K562 (cell line): ENCODE measurements around the gene PLEKHA8. TPM values are rescaled to one million over a fixed set of nuclear protein-coding genes. Genes with fewer than 3 reads are reported as not detected.

Experiments
- ATAC-seq: fragments of 200-7000 bp; cut with Tn5 transposase; 3 replicates; pipeline ENCODE4 v1.9.1; 2020; ENCODE audit warnings: moderate library complexity
- BruUV-seq: library from RNA; stranded (reverse); fragments of 400-500 nt; replicated peaks from 2 replicates; lab custom pipeline; 2021; lab: Mats Ljungman, UMichigan
- CTCF ChIA-PET: fragments of 300-600 bp; formaldehyde crosslinking; extraction: SDS; loops from one replicate; lab custom pipeline; 2021; ENCODE audit warnings: low intra/inter-chr PET ratio; lab: Yijun Ruan, JAX
- POLR2A ChIA-PET: fragments of 300-600, 350-650 bp; sonication (Branson Sonifier 250); formaldehyde crosslinking; extraction: SDS; loops from one replicate; lab custom pipeline; 2021; ENCODE audit warnings: antibody characterized with exemption, inconsistent platforms; lab: Yijun Ruan, JAX
- DNase-seq, 4 experiments: peaks; one replicate each; pipeline versions ENCODE4 v3.0.0 to v3.0.0-alpha.2; 2011 to 2018; ENCODE audit warnings: low spot score in 3 of 4, mixed read lengths in 3 of 4; ENCODE audit errors: extremely low read depth in 1 of 4
- FAIRE-seq: peaks from 2 replicates; lab custom pipeline; 2011; peaks lifted over from hg19 to GRCh38; lab: Jason Lieb, UNC
- H2AFZ ChIP-seq: 2 replicates; pipeline ENCODE4 v1.6.0; 2011; ENCODE audit warnings: low read depth, low read length, control low read depth, inconsistent platforms
- H3K27ac ChIP-seq: fragments of 200-600 bp; 3 replicates; pipeline ENCODE4 v1.8.0; 2011; ENCODE audit warnings: low read depth, mild to moderate bottlenecking, control low read depth, inconsistent platforms, low read length, moderate library complexity, mixed read lengths; ENCODE audit errors: extremely low read depth
- H3K27me3 ChIP-seq, 2 experiments: fragments of 300-600 bp in 1 of 2; 2 replicates in 1 of 2; 3 replicates in 1 of 2; pipeline versions ENCODE4 v1.6.0 to v1.8.0; 2011; ENCODE audit warnings: inconsistent platforms in 2 of 2, low read length in 2 of 2, mild to moderate bottlenecking in 1 of 2, mixed read lengths in 1 of 2, moderate library complexity in 1 of 2; ENCODE audit not compliant: control insufficient read depth in 2 of 2, insufficient read depth in 2 of 2
- H3K36me3 ChIP-seq: fragments of 300-600 bp; 3 replicates; pipeline ENCODE4 v1.8.0; 2011; ENCODE audit warnings: mild to moderate bottlenecking, low read length, inconsistent platforms; ENCODE audit not compliant: control insufficient read depth, insufficient read depth
- H3K4me1 ChIP-seq, 2 experiments: fragments of 200-600 bp in 1 of 2; replicated peaks in 1 of 2; 2 replicates in 1 of 2; 3 replicates in 1 of 2; pipeline versions ENCODE4 v1.5.1 to v1.8.0; 2011; ENCODE audit warnings: inconsistent platforms in 2 of 2, low read length in 2 of 2, mild to moderate bottlenecking in 1 of 2, mixed read lengths in 1 of 2, moderate library complexity in 1 of 2; ENCODE audit not compliant: control insufficient read depth in 2 of 2, insufficient read depth in 2 of 2
- H3K4me2 ChIP-seq: 2 replicates; pipeline ENCODE4 v1.6.1; 2011; ENCODE audit warnings: low read length, control low read depth, inconsistent platforms, mixed read lengths; ENCODE audit not compliant: insufficient read depth
- H3K4me3 ChIP-seq: fragments of 200-600 bp; sonication (generic), shearing (Covaris generic); 2 replicates; pipeline ENCODE4 v1.5.1; 2016; ENCODE audit warnings: control low read depth, inconsistent platforms
- H3K79me2 ChIP-seq: fragments of 200-600 bp; 3 replicates; pipeline ENCODE4 v1.8.0; 2011; ENCODE audit warnings: low read length, inconsistent platforms; ENCODE audit not compliant: control insufficient read depth, insufficient read depth
- H3K9ac ChIP-seq, 2 experiments: 2 replicates each; pipeline versions ENCODE4 v1.6.0 to v1.6.1; 2011; ENCODE audit warnings: low read depth in 2 of 2, low read length in 2 of 2, control low read depth in 1 of 2, inconsistent platforms in 1 of 2, mild to moderate bottlenecking in 1 of 2, mixed read lengths in 1 of 2; ENCODE audit not compliant: insufficient read depth in 1 of 2
- H3K9me1 ChIP-seq: one replicate; pipeline ENCODE4 v1.6.0; 2011; ENCODE audit warnings: inconsistent platforms, mild to moderate bottlenecking, low read length, moderate library complexity; ENCODE audit not compliant: control insufficient read depth, insufficient read depth
- H3K9me3 ChIP-seq: replicated peaks from 2 replicates; pipeline ENCODE4 v1.5.1; 2011; ENCODE audit warnings: low read depth, low read length, inconsistent platforms; ENCODE audit not compliant: control insufficient read depth, insufficient read depth
- H4K20me1 ChIP-seq: replicated peaks from 2 replicates; pipeline ENCODE4 v1.6.1; 2011; ENCODE audit warnings: low read length, inconsistent platforms, mixed read lengths; ENCODE audit not compliant: control insufficient read depth, insufficient read depth
- CHD2 ChIP-seq: IDR thresholded peaks from 2 replicates; pipeline ENCODE4 v1.6.1; 2011; ENCODE audit warnings: low read depth, low read length
- HNRNPH1 ChIP-seq: fragments of 200-400 bp; formaldehyde crosslinking; optimal IDR thresholded peaks from 2 replicates; pipeline ENCODE3; 2017; ENCODE audit warnings: low read depth, mild to moderate bottlenecking, low read length, moderate library complexity
- MTA1 ChIP-seq: fragments of 450-650 bp; IDR thresholded peaks from 2 replicates; pipeline ENCODE4 v1.6.1; 2017; ENCODE audit warnings: borderline replicate concordance
- PRPF4 ChIP-seq: fragments of 200-400 bp; formaldehyde crosslinking; IDR thresholded peaks from one replicate; pipeline ENCODE4 v1.6.1; 2017; ENCODE audit warnings: low read length, low read depth, mild to moderate bottlenecking; ENCODE audit not compliant: insufficient read depth, poor library complexity, severe bottlenecking
- SP1 ChIP-seq: sonication (generic); formaldehyde crosslinking; IDR thresholded peaks from 2 replicates; pipeline ENCODE4 v1.8.1; 2022; ENCODE audit warnings: mild to moderate bottlenecking, missing genetic modification reagents
- STAT5B ChIP-seq: fragments of 250-450 bp; sonication (Bioruptor Pico); IDR thresholded peaks from 2 replicates; pipeline ENCODE4 v1.8.0; 2021; ENCODE audit warnings: mild to moderate bottlenecking, inconsistent platforms
- TEAD1 ChIP-seq, 2 experiments: fragments of 450-650 bp in 1 of 2; sonication (generic) in 1 of 2; formaldehyde crosslinking; IDR thresholded peaks; 2 replicates each; pipeline versions ENCODE4 v1.4.0 to v1.8.0; 2020 to 2022; ENCODE audit warnings: mild to moderate bottlenecking in 2 of 2, missing genetic modification reagents in 1 of 2
- TRIM24 ChIP-seq, 2 experiments: fragments of 450-650 bp; IDR thresholded peaks; 2 replicates each; pipeline ENCODE4 v1.6.1; 2016
- U2AF2 ChIP-seq: fragments of 200-400 bp; formaldehyde crosslinking; optimal IDR thresholded peaks from 2 replicates; pipeline ENCODE3; 2017; ENCODE audit warnings: low read depth, mild to moderate bottlenecking, low read length
- ZBTB49 ChIP-seq: sonication (generic); formaldehyde crosslinking; IDR thresholded peaks from 2 replicates; pipeline ENCODE4 v1.8.0; 2022; ENCODE audit warnings: missing genetic modification reagents, mild to moderate bottlenecking, borderline replicate concordance
- ZNF280A ChIP-seq: fragments of 450-650 bp; IDR thresholded peaks from 2 replicates; pipeline ENCODE4 v1.6.1; 2018; ENCODE audit warnings: mild to moderate bottlenecking, low read depth; ENCODE audit not compliant: partially characterized antibody
- WGBS: fragments of 100-300 bp; shearing (Covaris generic); methylation state at CpG from one replicate; pipeline ENCODE4 v1.1.6; 2016; ENCODE audit warnings: low coverage, mixed read lengths; ENCODE audit not compliant: insufficient coverage; ENCODE audit errors: missing lambda C conversion rate; 5-methylcytosine and 5-hydroxymethylcytosine counted together
- in situ Hi-C: fragments of 300-500 bp; cut with MboI; formaldehyde crosslinking; loops from 4 replicates; pipeline ENCODE4 v1.15.0; 2018; ENCODE audit warnings: inconsistent platforms, mixed read lengths
- intact Hi-C: fragments of 100-400 bp; cut with micrococcal nuclease; formaldehyde crosslinking; loops from 2 replicates; pipeline ENCODE4 v1.14.2; 2022
- polyA plus RNA-seq, 8 experiments: library from polyadenylated mRNA; depleted of rRNA in 4 of 8; stranded (reverse) in 5 of 8; unstranded in 3 of 8; fragments of >200 nt; fragmentation: Nextera tagmentation in 2 of 8; fragmentation: Illumina TruSeq in 1 of 8; extraction: Ambion mirVana in 2 of 8; extraction: Trizol in 1 of 8; gene quantifications; 2 replicates each; pipeline versions ENCODE4 v1.2.1 to v1.2.3, GENCODE V29; 2011 to 2014; ENCODE audit warnings: inconsistent platforms in 1 of 8, missing spikeins in 1 of 8
- total RNA-seq, 7 experiments: library from RNA; depleted of rRNA in 6 of 7; stranded (reverse); fragments of >200 nt in 6 of 7; fragmentation: Illumina TruSeq in 2 of 7; extraction: Trizol in 2 of 7; gene quantifications; 2 replicates each; pipeline versions ENCODE4 v1.2.1 to v1.2.3, GENCODE V29; 2011 to 2021; ENCODE audit warnings: low replicate concordance in 1 of 7

PLEKHA8 gene
- total and polyA plus RNA-seq, 9 of the 15 experiments (the other 6 are each of a cell fraction or from before 2014, with no cell fraction given): 3.2 to 16.3 (median 11.8) TPM

GRCh38 chr7:30148951-30149459 is 120.8 kb downstream of the PLEKHA8 start:
- H3K4me3 ChIP-seq: no peak overlapping the region
- ATAC-seq (no peak), DNase-seq (no peak), FAIRE-seq (no peak)
- H3K36me3 ChIP-seq: peaks cover 3% of the 10 kb centered on the region; the same call in 1 of the 3 replicates
- no peaks in the 10 kb centered on the region for H3K9me3 ChIP-seq
- H3K4me2 ChIP-seq: no peak overlapping the region
- in situ Hi-C loops (no loop called here), intact Hi-C loops (no loop called here)
- peaks cover 20 to 61% of the 10 kb centered on the region in 2 experiments; a peak in 4 of 5 replicates for H3K4me1 ChIP-seq
- POLR2A ChIA-PET: no interaction called here
- H4K20me1 ChIP-seq: no peaks in the 10 kb centered on the region
- H3K27me3 ChIP-seq: no peaks in the 10 kb centered on the region
- no peaks in the 10 kb centered on the region; the same call in 2 of the 3 replicates for H3K79me2 ChIP-seq
- no peaks in the 10 kb centered on the region for H3K9me1 ChIP-seq
- no TSS peak for BruUV-seq
- H3K27ac ChIP-seq: no peak overlapping the region
- WGBS: 70% methylated on average over 12 of the region's 13 CpGs
- no peak overlapping the region for H2AFZ ChIP-seq
- CTCF ChIA-PET: no interaction called here
- peak overlapping the region in 1 of 2 experiments; percentile 39; a peak in 1 of 4 replicates for H3K9ac ChIP-seq
- no peak for TF ChIP-seq ZNF280A
- no peak for TF ChIP-seq STAT5B (CRISPR knock-in tag)
- TF ChIP-seq ZBTB49 (CRISPR knock-in tag): no peak
- no peak for TF ChIP-seq TRIM24 (IDR thresholded peaks at IDR 0.05)
- TF ChIP-seq PRPF4: no peak
- TF ChIP-seq U2AF2: no peak
- TF ChIP-seq SP1 (CRISPR knock-in tag): no peak
- TF ChIP-seq MTA1: no peak
- TF ChIP-seq HNRNPH1: no peak
- TF ChIP-seq TEAD1 (CRISPR knock-in tag; IDR thresholded peaks at IDR 0.05): no peak
- no peak for TF ChIP-seq CHD2
